ENCODE measurements around the gene PRKG1.

GRCh38 chr10:52283174-52283573, 1208.9 kb downstream of the PRKG1 start:
- no peak for TF ChIP-seq CTCF (conservative IDR thresholded peaks at IDR 0.05; ENCODE audit: low read depth, low read length)
- no peak for TF ChIP-seq CHD1 (IDR thresholded peaks at IDR 0.05; ENCODE audit: low read depth, low read length)
- no peak for TF ChIP-seq USF2 (IDR thresholded peaks at IDR 0.05; ENCODE audit: low read depth, low read length)
- no peak for TF ChIP-seq CEBPB (IDR thresholded peaks at IDR 0.05; ENCODE audit: low read depth, low read length)
- no peak for TF ChIP-seq POLR2A (IDR thresholded peaks at IDR 0.05; ENCODE audit: low read depth, low read length)
- no peak for TF ChIP-seq FOS (IDR thresholded peaks at IDR 0.05; ENCODE audit: low read depth, low read length)
- no peak for TF ChIP-seq RAD21 (IDR thresholded peaks at IDR 0.05; ENCODE audit: low read length)
- TF ChIP-seq ELK1 (IDR thresholded peaks at IDR 0.05; ENCODE audit: borderline replicate concordance, low read depth, low read length): no peak
- no peak for TF ChIP-seq BHLHE40 (IDR thresholded peaks at IDR 0.05; ENCODE audit: low read depth, low read length)
- no peak for TF ChIP-seq SMC3 (IDR thresholded peaks at IDR 0.05; ENCODE audit: low read depth, low read length)
- TF ChIP-seq MAZ (IDR thresholded peaks at IDR 0.05; ENCODE audit: borderline replicate concordance, low read depth, low read length): no peak
